Spinal cord (tissue), 10 donors: ENCODE results near the gene RAPSN. TPM values are rescaled to one million over a fixed set of nuclear protein-coding genes. Genes with fewer than 3 reads are reported as not detected.

Source experiments
- DNase-seq, 6 donors: peaks; one replicate each; pipeline versions ENCODE4 v3.0.0 to v3.0.0-alpha.2; 2013 to 2015; ENCODE audit warnings: low spot score in 6 of 6, low read depth in 4 of 6
- H3K27ac ChIP-seq: one replicate; pipeline ENCODE4 v1.5.1; 2013; ENCODE audit warnings: low read depth, low read length, control low read depth
- H3K27me3 ChIP-seq: one replicate; pipeline ENCODE4 v1.6.1; 2013; ENCODE audit warnings: low read length; ENCODE audit not compliant: control insufficient read depth, insufficient read depth
- H3K36me3 ChIP-seq: one replicate; pipeline ENCODE4 v1.6.1; 2013; ENCODE audit warnings: low read length; ENCODE audit not compliant: control insufficient read depth, insufficient read depth
- H3K4me1 ChIP-seq: one replicate; pipeline ENCODE4 v1.6.1; 2013; ENCODE audit warnings: low read length; ENCODE audit not compliant: control insufficient read depth, insufficient read depth
- H3K4me3 ChIP-seq: one replicate; pipeline ENCODE4 v1.5.1; 2013; ENCODE audit warnings: low read depth, low read length, control low read depth
- H3K9me3 ChIP-seq: one replicate; pipeline ENCODE4 v1.6.1; 2013; ENCODE audit warnings: low read length; ENCODE audit not compliant: control insufficient read depth, insufficient read depth
- WGBS: methylation state at CpG from one replicate; pipeline ENCODE4 v1.1.5; 2013; ENCODE audit warnings: missing lambda C conversion rate; ENCODE audit not compliant: insufficient coverage; 5-methylcytosine and 5-hydroxymethylcytosine counted together
- polyA plus RNA-seq, 2 donors: library from polyadenylated mRNA; unstranded; fragments of 120-200 nt; gene quantifications; one replicate each; pipeline ENCODE4 v1.2.1, GENCODE V29; 2013; ENCODE audit not compliant: insufficient read length in 2 of 2
- total RNA-seq, 2 donors: library from RNA; depleted of rRNA in 1 of 2; stranded (reverse); fragments of 120-200 nt in 1 of 2; fragments of >200 nt in 1 of 2; gene quantifications; one replicate each; pipeline versions ENCODE4 v1.2.3 to v1.2.4, GENCODE V29; 2013 to 2014
- donor health status: healthy.

RAPSN gene
- total and polyA plus RNA-seq, 4 donors: 0.11 to 0.18 TPM; not detected in 2

GRCh38 chr11:47411884-47412746 is 36.8 kb downstream of the RAPSN start:
- 59% methylated on average over 12 of the region's 12 CpGs for WGBS
- Histone ChIP-seq H3K4me3 (no peak overlapping the region), H3K4me1 (peaks cover 65% of the 10 kb centered on the region), H3K9me3 (no peaks in the 10 kb centered on the region), H3K27me3 (no peaks in the 10 kb centered on the region), H3K27ac (no peak overlapping the region), H3K36me3 (peaks cover 74% of the 10 kb centered on the region)
- DNase-seq: peak in 2 of 6 donors; percentile 16 to 58

- Histone ChIP-seq H3K4me3 (no peak overlapping the region), H3K27ac (no peak overlapping the region), H3K27me3 (no peaks in the 10 kb centered on the region), H3K36me3 (peaks cover 61% of the 10 kb centered on the region), H3K4me1 (peaks cover 62% of the 10 kb centered on the region), H3K9me3 (no peaks in the 10 kb centered on the region)
- DNase-seq: peak in 1 of 6 donors; percentile 0
- 82% methylated on average over 11 of the region's 12 CpGs for WGBS
Observed at GRCh38 chr11:47410370-47411264, 38.3 kb downstream of the RAPSN start.

GRCh38 chr11:47409440-47410369 is 39.2 kb downstream of the RAPSN start:
- Histone ChIP-seq H3K36me3 (peaks cover 52% of the 10 kb centered on the region), H3K4me1 (peaks cover 53% of the 10 kb centered on the region), H3K27ac (peak overlapping the region; percentile 84), H3K27me3 (no peaks in the 10 kb centered on the region), H3K9me3 (no peaks in the 10 kb centered on the region), H3K4me3 (peak overlapping the region; percentile 82)
- no peak for DNase-seq
- WGBS: 84% methylated on average over 30 of the region's 31 CpGs

GRCh38 chr11:47408598-47409439 is 40.1 kb downstream of the RAPSN start:
- 7% methylated on average over 50 of the region's 50 CpGs for WGBS
- Histone ChIP-seq H3K36me3 (peaks cover 43% of the 10 kb centered on the region), H3K9me3 (no peaks in the 10 kb centered on the region), H3K27me3 (no peaks in the 10 kb centered on the region), H3K4me1 (peaks cover 52% of the 10 kb centered on the region), H3K27ac (peak overlapping the region; percentile 84), H3K4me3 (peak overlapping the region; percentile 82)
- DNase-seq: peak in 1 of 6 donors; percentile 47

- Histone ChIP-seq H3K4me1 (peaks cover 47% of the 10 kb centered on the region), H3K27ac (peak within 1 kb of the TSS; percentile 87)
- peak; percentile 78 to 97 (median 86) for DNase-seq
Observed at GRCh38 chr11:47407746-47408590, 41.0 kb downstream of the RAPSN start, which contains the start of gene SLC39A13. Gene SLC39A13 (plus strand): TSS chr11:47408590. CDS start chr11:47410095, 1,505 bp downstream.

GRCh38 chr11:47406896-47407745 is 41.8 kb downstream of the RAPSN start:
- DNase-seq: no peak
- Histone ChIP-seq H3K4me3 (peak overlapping the region; percentile 74), H3K9me3 (no peaks in the 10 kb centered on the region), H3K27me3 (no peaks in the 10 kb centered on the region), H3K4me1 (peaks cover 47% of the 10 kb centered on the region), H3K27ac (peak overlapping the region; percentile 87), H3K36me3 (peaks cover 26% of the 10 kb centered on the region)
- WGBS: 70% methylated on average over 11 of the region's 12 CpGs

More at GRCh38 chr11:47407746-47408590, 41.0 kb downstream of the RAPSN start, which contains the start of gene SLC39A13:
- Histone ChIP-seq H3K36me3 (peaks cover 35% of the 10 kb centered on the region), H3K9me3 (no peaks in the 10 kb centered on the region), H3K27me3 (no peaks in the 10 kb centered on the region), H3K4me3 (peak within 1 kb of the TSS; percentile 82)
- WGBS: 1% methylated on average over 70 of the region's 70 CpGs

- no peaks in the 10 kb centered on the region for H3K36me3 ChIP-seq
- DNase-seq: no peak
- 92% methylated on average over 2 of the region's 3 CpGs for WGBS
- no peak overlapping the region for H3K4me3 ChIP-seq
- no peaks in the 10 kb centered on the region for H3K9me3 ChIP-seq
- no peak overlapping the region for H3K27ac ChIP-seq
- H3K4me1 ChIP-seq: peaks cover 30% of the 10 kb centered on the region
- no peaks in the 10 kb centered on the region for H3K27me3 ChIP-seq
Observed at GRCh38 chr11:47403571-47403970, 45.4 kb downstream of the RAPSN start.
